ENCODE measurements around the gene AAK1. TPM values are rescaled to one million over a fixed set of nuclear protein-coding genes. Genes with fewer than 3 reads are reported as not detected.

Gene AAK1
- polyA plus RNA-seq, 1 donor from 2014 or later, result 26.7 TPM

DNA sequence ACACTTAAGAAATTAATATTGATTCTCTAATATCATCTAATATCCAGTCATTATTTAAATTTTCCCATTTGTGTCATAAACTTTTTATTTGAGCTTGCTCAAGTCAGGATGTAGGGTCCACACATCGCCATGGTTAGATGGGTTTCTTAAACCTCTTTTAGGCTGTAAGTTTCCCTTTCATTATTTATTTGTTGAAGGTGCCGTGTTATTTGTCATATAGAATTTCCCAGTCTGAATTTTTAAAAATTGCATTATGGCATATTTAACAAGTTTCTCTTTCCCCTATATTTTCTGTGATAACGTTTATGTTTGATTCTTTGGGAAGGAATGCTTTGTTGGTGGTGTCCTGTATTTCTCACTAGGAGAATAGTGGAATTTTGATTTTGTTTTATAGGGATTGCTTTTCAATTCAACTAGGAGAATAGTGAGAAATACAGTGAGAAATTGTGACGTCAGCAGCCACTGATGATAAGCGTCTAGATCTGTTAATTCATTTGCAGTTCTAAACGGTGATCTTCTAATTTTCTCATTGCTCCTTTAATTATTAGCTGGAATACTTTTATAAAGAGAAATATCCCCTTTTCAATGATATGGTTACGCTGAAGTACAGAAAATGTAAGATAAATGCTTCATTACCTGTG is 44.6 kb upstream of the AAK1 start:
- H3K79me2 ChIP-seq (replicated peaks; ENCODE audit: insufficient read depth, low read length), result no peaks in the 10 kb centered on the region
- H3K9me2 ChIP-seq (ENCODE audit: insufficient read depth, low read length), result no peaks in the 10 kb centered on the region
- H3K9ac ChIP-seq (ENCODE audit: low read length), result no peak overlapping the region
- H3K36me3 ChIP-seq (ENCODE audit: insufficient read depth, low read length), result no peaks in the 10 kb centered on the region
- H4K20me1 ChIP-seq (ENCODE audit: insufficient read depth), result no peaks in the 10 kb centered on the region
- H3K4me2 ChIP-seq (ENCODE audit: low read length), result no peak overlapping the region
- no peaks in the 10 kb centered on the region for H3K9me3 ChIP-seq (ENCODE audit: low read length)
- H3F3A ChIP-seq (ENCODE audit: insufficient read depth, low read length, poor library complexity, severe bottlenecking), result no peaks in the 10 kb centered on the region
- H3K27ac ChIP-seq (ENCODE audit: low read length), result no peak overlapping the region
- H3K27me3 ChIP-seq (ENCODE audit: insufficient read depth, low read depth, low read length), result no peaks in the 10 kb centered on the region
- no peak overlapping the region for H3K4me3 ChIP-seq (ENCODE audit: low read length)
- TF ChIP-seq MXI1 (conservative IDR thresholded peaks at IDR 0.05; ENCODE audit: poor library complexity, severe bottlenecking) (no peak), POLR2AphosphoS5 (IDR thresholded peaks at IDR 0.05) (no peak)
- no peak overlapping the region for H2AFZ ChIP-seq (ENCODE audit: low read depth, low read length)

GRCh38 chr2:69686813-69687212 is 43.3 kb upstream of the AAK1 start:
- no peak overlapping the region for H3K27ac ChIP-seq (ENCODE audit: low read length)
- no peak overlapping the region for H2AFZ ChIP-seq (ENCODE audit: low read depth, low read length)
- H3K9me2 ChIP-seq (ENCODE audit: insufficient read depth, low read length), result no peaks in the 10 kb centered on the region

More at GRCh38 chr2:69686813-69687212, 43.3 kb upstream of the AAK1 start:
- no peaks in the 10 kb centered on the region for H3K27me3 ChIP-seq (ENCODE audit: insufficient read depth, low read depth, low read length)
- TF ChIP-seq EP300 (conservative IDR thresholded peaks at IDR 0.05; ENCODE audit: poor library complexity, severe bottlenecking) (no peak), POLR2AphosphoS5 (IDR thresholded peaks at IDR 0.05) (no peak), RAD21 (conservative IDR thresholded peaks at IDR 0.05) (no peak), SMC3 (conservative IDR thresholded peaks at IDR 0.05; ENCODE audit: poor library complexity) (no peak), TAF1 (IDR thresholded peaks at IDR 0.05; ENCODE audit: low read depth) (no peak), MXI1 (conservative IDR thresholded peaks at IDR 0.05; ENCODE audit: poor library complexity, severe bottlenecking) (no peak), EZH2 (IDR thresholded peaks at IDR 0.05; ENCODE audit: borderline replicate concordance, insufficient read depth, low read length, poor library complexity, severe bottlenecking) (no peak)
- TF ChIP-seq, protein P1, sequence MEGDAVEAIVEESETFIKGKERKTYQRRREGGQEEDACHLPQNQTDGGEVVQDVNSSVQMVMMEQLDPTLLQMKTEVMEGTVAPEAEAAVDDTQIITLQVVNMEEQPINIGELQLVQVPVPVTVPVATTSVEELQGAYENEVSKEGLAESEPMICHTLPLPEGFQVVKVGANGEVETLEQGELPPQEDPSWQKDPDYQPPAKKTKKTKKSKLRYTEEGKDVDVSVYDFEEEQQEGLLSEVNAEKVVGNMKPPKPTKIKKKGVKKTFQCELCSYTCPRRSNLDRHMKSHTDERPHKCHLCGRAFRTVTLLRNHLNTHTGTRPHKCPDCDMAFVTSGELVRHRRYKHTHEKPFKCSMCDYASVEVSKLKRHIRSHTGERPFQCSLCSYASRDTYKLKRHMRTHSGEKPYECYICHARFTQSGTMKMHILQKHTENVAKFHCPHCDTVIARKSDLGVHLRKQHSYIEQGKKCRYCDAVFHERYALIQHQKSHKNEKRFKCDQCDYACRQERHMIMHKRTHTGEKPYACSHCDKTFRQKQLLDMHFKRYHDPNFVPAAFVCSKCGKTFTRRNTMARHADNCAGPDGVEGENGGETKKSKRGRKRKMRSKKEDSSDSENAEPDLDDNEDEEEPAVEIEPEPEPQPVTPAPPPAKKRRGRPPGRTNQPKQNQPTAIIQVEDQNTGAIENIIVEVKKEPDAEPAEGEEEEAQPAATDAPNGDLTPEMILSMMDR (IDR thresholded peaks at IDR 0.05; ENCODE audit: poor library complexity, severe bottlenecking), result no peak
- TF ChIP-seq, protein P2, sequence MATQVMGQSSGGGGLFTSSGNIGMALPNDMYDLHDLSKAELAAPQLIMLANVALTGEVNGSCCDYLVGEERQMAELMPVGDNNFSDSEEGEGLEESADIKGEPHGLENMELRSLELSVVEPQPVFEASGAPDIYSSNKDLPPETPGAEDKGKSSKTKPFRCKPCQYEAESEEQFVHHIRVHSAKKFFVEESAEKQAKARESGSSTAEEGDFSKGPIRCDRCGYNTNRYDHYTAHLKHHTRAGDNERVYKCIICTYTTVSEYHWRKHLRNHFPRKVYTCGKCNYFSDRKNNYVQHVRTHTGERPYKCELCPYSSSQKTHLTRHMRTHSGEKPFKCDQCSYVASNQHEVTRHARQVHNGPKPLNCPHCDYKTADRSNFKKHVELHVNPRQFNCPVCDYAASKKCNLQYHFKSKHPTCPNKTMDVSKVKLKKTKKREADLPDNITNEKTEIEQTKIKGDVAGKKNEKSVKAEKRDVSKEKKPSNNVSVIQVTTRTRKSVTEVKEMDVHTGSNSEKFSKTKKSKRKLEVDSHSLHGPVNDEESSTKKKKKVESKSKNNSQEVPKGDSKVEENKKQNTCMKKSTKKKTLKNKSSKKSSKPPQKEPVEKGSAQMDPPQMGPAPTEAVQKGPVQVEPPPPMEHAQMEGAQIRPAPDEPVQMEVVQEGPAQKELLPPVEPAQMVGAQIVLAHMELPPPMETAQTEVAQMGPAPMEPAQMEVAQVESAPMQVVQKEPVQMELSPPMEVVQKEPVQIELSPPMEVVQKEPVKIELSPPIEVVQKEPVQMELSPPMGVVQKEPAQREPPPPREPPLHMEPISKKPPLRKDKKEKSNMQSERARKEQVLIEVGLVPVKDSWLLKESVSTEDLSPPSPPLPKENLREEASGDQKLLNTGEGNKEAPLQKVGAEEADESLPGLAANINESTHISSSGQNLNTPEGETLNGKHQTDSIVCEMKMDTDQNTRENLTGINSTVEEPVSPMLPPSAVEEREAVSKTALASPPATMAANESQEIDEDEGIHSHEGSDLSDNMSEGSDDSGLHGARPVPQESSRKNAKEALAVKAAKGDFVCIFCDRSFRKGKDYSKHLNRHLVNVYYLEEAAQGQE (IDR thresholded peaks at IDR 0.05; ENCODE audit: borderline replicate concordance), result no peak
- no peaks in the 10 kb centered on the region for H3K9me3 ChIP-seq (ENCODE audit: low read length)
- no peaks in the 10 kb centered on the region for H3K79me2 ChIP-seq (replicated peaks; ENCODE audit: insufficient read depth, low read length)
- H3K36me3 ChIP-seq (ENCODE audit: insufficient read depth, low read length), result no peaks in the 10 kb centered on the region
- H3K4me3 ChIP-seq (ENCODE audit: low read length), result no peak overlapping the region
- H4K20me1 ChIP-seq (ENCODE audit: insufficient read depth), result no peaks in the 10 kb centered on the region
- no peak overlapping the region for H3K9ac ChIP-seq (ENCODE audit: low read length)
- H3F3A ChIP-seq (ENCODE audit: insufficient read depth, low read length, poor library complexity, severe bottlenecking), result no peaks in the 10 kb centered on the region
- H3K4me2 ChIP-seq (ENCODE audit: low read length), result no peak overlapping the region

Measured in neural cell (in vitro differentiated cells).